WTC11 (cell line): ENCODE data around the gene MUC12.
"Not testable (repeated sequence)": the region's sequence is repeated elsewhere in the genome, so short reads cannot be mapped to it uniquely, and the experiment has no call there.

Experiments
- FOXJ3 ChIP-seq: sonication (generic); formaldehyde crosslinking; IDR thresholded peaks from 2 replicates; pipeline ENCODE4 v1.9.0; 2021; ENCODE audit warnings: missing genetic modification reagents, mild to moderate bottlenecking, borderline replicate concordance
- TEAD4 ChIP-seq: sonication (generic); formaldehyde crosslinking; IDR thresholded peaks from 2 replicates; pipeline ENCODE4 v1.8.0; 2022; ENCODE audit warnings: mild to moderate bottlenecking, missing genetic modification reagents
- TP53 ChIP-seq: sonication (generic); formaldehyde crosslinking; IDR thresholded peaks from 2 replicates; pipeline ENCODE4 v1.8.1; 2023; ENCODE audit warnings: mild to moderate bottlenecking, missing genetic modification reagents
- ZNF232 ChIP-seq: sonication (generic); formaldehyde crosslinking; IDR thresholded peaks from 2 replicates; pipeline ENCODE4 v1.8.0; 2022; ENCODE audit warnings: mild to moderate bottlenecking, missing genetic modification reagents
- ZNF263 ChIP-seq: sonication (generic); formaldehyde crosslinking; IDR thresholded peaks from 2 replicates; pipeline ENCODE4 v1.8.1; 2022; ENCODE audit warnings: low read depth, mild to moderate bottlenecking, moderate library complexity, missing genetic modification reagents
- ZNF671 ChIP-seq: fragments of 250-450 bp; sonication (Bioruptor Pico); IDR thresholded peaks from 2 replicates; pipeline ENCODE4 v1.8.0; 2021; ENCODE audit warnings: mild to moderate bottlenecking
- TF ChIP-seq, protein P1 (sequence below): fragments of 200-600 bp; IDR thresholded peaks from 2 replicates; pipeline ENCODE4 v1.8.0; 2022; ENCODE audit warnings: antibody characterized with exemption
- TF ChIP-seq, protein P2 (sequence below): sonication (generic); formaldehyde crosslinking; IDR thresholded peaks from 2 replicates; pipeline ENCODE4 v1.8.0; 2022; ENCODE audit warnings: mild to moderate bottlenecking, missing genetic modification reagents
- TF ChIP-seq, protein P3 (sequence below): sonication (generic); formaldehyde crosslinking; IDR thresholded peaks from 2 replicates; pipeline ENCODE4 v1.8.0; 2022; ENCODE audit warnings: mild to moderate bottlenecking, missing genetic modification reagents

DNA sequence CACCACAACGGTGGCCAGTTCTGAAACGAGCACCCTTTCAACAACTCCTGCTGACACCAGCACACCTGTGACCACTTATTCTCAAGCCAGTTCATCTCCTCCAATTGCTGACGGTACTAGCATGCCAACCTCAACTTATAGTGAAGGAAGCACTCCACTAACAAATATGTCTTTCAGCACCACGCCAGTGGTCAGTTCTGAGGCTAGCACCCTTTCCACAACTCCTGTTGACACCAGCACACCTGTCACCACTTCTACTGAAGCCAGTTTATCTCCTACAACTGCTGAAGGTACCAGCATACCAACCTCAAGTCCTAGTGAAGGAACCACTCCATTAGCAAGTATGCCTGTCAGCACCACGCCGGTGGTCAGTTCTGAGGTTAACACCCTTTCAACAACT, 71.9 kb downstream of the MUC12 start:
- not testable (repeated sequence) for TF ChIP-seq ZNF671; TEAD4 (CRISPR knock-in tag); ZNF232 (CRISPR knock-in tag); TP53 (CRISPR knock-in tag); ZNF263 (CRISPR knock-in tag); FOXJ3 (CRISPR knock-in tag)
- TF ChIP-seq, protein P1, sequence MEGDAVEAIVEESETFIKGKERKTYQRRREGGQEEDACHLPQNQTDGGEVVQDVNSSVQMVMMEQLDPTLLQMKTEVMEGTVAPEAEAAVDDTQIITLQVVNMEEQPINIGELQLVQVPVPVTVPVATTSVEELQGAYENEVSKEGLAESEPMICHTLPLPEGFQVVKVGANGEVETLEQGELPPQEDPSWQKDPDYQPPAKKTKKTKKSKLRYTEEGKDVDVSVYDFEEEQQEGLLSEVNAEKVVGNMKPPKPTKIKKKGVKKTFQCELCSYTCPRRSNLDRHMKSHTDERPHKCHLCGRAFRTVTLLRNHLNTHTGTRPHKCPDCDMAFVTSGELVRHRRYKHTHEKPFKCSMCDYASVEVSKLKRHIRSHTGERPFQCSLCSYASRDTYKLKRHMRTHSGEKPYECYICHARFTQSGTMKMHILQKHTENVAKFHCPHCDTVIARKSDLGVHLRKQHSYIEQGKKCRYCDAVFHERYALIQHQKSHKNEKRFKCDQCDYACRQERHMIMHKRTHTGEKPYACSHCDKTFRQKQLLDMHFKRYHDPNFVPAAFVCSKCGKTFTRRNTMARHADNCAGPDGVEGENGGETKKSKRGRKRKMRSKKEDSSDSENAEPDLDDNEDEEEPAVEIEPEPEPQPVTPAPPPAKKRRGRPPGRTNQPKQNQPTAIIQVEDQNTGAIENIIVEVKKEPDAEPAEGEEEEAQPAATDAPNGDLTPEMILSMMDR = not testable (repeated sequence)
- TF ChIP-seq, protein P2, sequence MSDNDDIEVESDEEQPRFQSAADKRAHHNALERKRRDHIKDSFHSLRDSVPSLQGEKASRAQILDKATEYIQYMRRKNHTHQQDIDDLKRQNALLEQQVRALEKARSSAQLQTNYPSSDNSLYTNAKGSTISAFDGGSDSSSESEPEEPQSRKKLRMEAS (CRISPR knock-in tag) = not testable (repeated sequence)
- TF ChIP-seq, protein P3, sequence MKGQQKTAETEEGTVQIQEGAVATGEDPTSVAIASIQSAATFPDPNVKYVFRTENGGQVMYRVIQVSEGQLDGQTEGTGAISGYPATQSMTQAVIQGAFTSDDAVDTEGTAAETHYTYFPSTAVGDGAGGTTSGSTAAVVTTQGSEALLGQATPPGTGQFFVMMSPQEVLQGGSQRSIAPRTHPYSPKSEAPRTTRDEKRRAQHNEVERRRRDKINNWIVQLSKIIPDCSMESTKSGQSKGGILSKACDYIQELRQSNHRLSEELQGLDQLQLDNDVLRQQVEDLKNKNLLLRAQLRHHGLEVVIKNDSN (CRISPR knock-in tag) = not testable (repeated sequence)
